Spinal cord (tissue), 10 donors: ENCODE measurements around the gene LIPH. TPM values are rescaled to one million over a fixed set of nuclear protein-coding genes. Genes with fewer than 3 reads are reported as not detected.

Experiments used
- DNase-seq, 6 donors: peaks; one replicate each; pipeline versions ENCODE4 v3.0.0 to v3.0.0-alpha.2; 2013 to 2015; ENCODE audit warnings: low spot score in 6 of 6, low read depth in 4 of 6
- H3K27ac ChIP-seq: one replicate; pipeline ENCODE4 v1.5.1; 2013; ENCODE audit warnings: low read depth, low read length, control low read depth
- H3K27me3 ChIP-seq: one replicate; pipeline ENCODE4 v1.6.1; 2013; ENCODE audit warnings: low read length; ENCODE audit not compliant: control insufficient read depth, insufficient read depth
- H3K36me3 ChIP-seq: one replicate; pipeline ENCODE4 v1.6.1; 2013; ENCODE audit warnings: low read length; ENCODE audit not compliant: control insufficient read depth, insufficient read depth
- H3K4me1 ChIP-seq: one replicate; pipeline ENCODE4 v1.6.1; 2013; ENCODE audit warnings: low read length; ENCODE audit not compliant: control insufficient read depth, insufficient read depth
- H3K4me3 ChIP-seq: one replicate; pipeline ENCODE4 v1.5.1; 2013; ENCODE audit warnings: low read depth, low read length, control low read depth
- H3K9me3 ChIP-seq: one replicate; pipeline ENCODE4 v1.6.1; 2013; ENCODE audit warnings: low read length; ENCODE audit not compliant: control insufficient read depth, insufficient read depth
- WGBS: methylation state at CpG from one replicate; pipeline ENCODE4 v1.1.5; 2013; ENCODE audit warnings: missing lambda C conversion rate; ENCODE audit not compliant: insufficient coverage; 5-methylcytosine and 5-hydroxymethylcytosine counted together
- long read RNA-seq, 4 donors: transcript quantifications; one replicate each; lab custom pipeline, GENCODE V29; 2026
- polyA plus RNA-seq, 2 donors: library from polyadenylated mRNA; unstranded; fragments of 120-200 nt; gene quantifications; one replicate each; pipeline ENCODE4 v1.2.1, GENCODE V29; 2013; ENCODE audit not compliant: insufficient read length in 2 of 2
- total RNA-seq, 2 donors: library from RNA; depleted of rRNA in 1 of 2; stranded (reverse); fragments of 120-200 nt in 1 of 2; fragments of >200 nt in 1 of 2; gene quantifications; one replicate each; pipeline versions ENCODE4 v1.2.3 to v1.2.4, GENCODE V29; 2013 to 2014
- donor health status: healthy.

The LIPH gene
- total RNA-seq: under 1 TPM; 0.30 to 0.61 TPM
- polyA plus RNA-seq: under 1 TPM; 0.08 to 0.15 TPM
- long read RNA-seq, donor 1: 0 reads
- long read RNA-seq, donor 2: 0 reads
- long read RNA-seq, donor 3: 0 reads
- long read RNA-seq, donor 4: 0 reads

- Histone ChIP-seq H3K9me3 (no peaks in the 10 kb centered on the region), H3K36me3 (no peaks in the 10 kb centered on the region), H3K4me1 (no peaks in the 10 kb centered on the region), H3K27ac (no peak within 1 kb of the TSS), H3K4me3 (no peak within 1 kb of the TSS), H3K27me3 (no peaks in the 10 kb centered on the region)
- DNase-seq: no peak
- WGBS: 53% methylated on average over 6 of the region's 6 CpGs
These were observed at the start of gene LIPH for GRCh38 chr3:185552358-185552877. TSS of gene LIPH (minus strand) at chr3:185552588. CDS start at chr3:185552471, 117 bp downstream.

DNA sequence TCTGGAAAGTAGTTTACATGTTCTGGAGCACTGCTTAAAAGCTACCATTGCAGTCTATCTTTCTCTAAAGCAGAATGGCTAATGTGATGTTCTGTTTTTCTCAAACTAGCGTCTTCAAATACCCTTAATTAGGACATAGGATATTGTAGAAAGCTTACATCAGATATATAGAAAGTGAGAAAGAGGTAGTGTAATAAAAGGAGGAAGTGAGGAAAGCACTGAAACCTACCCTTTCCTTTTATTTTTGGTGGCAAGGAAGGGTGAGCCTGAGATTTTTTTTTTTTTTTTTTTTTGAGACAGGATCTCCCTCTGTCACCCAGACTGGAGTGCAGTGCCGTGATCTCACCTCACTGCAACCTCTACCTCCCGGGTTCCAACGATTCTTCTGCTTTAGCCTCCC, 43.1 kb upstream of the LIPH start:
- H3K4me3 ChIP-seq: no peak overlapping the region
- no peak for DNase-seq
- H3K27ac ChIP-seq: no peak overlapping the region
- no peaks in the 10 kb centered on the region for H3K4me1 ChIP-seq
- no CpG with 5 or more reads among the region's 4 CpGs for WGBS
- no peaks in the 10 kb centered on the region for H3K27me3 ChIP-seq
- no peaks in the 10 kb centered on the region for H3K9me3 ChIP-seq
- peaks cover 29% of the 10 kb centered on the region for H3K36me3 ChIP-seq

DNA sequence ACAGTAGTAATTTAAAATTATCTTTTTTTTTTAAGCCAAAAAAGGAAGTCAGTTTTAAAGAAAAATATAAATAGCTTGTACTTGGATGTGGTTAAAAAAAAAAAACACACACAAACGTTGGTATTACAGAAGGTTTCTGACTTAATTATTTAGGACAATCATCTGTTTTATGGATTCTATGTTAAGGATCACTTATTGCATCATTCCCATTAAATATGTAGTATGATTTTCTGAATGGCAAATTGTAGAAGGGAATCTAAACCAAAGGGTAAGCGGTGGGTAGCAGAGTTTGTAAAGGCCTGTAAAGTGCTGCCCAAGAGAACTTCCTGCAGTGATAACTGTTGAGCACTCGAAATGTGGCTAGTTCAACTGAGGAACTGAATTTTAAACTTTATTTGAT, 41.7 kb upstream of the LIPH start:
- H3K36me3 ChIP-seq: peaks cover 28% of the 10 kb centered on the region
- no peaks in the 10 kb centered on the region for H3K9me3 ChIP-seq
- H3K4me3 ChIP-seq: no peak overlapping the region
- WGBS: 100% methylated on average over 1 of the region's 3 CpGs
- no peak for DNase-seq
- no peaks in the 10 kb centered on the region for H3K27me3 ChIP-seq
- no peaks in the 10 kb centered on the region for H3K4me1 ChIP-seq
- H3K27ac ChIP-seq: no peak overlapping the region

DNA sequence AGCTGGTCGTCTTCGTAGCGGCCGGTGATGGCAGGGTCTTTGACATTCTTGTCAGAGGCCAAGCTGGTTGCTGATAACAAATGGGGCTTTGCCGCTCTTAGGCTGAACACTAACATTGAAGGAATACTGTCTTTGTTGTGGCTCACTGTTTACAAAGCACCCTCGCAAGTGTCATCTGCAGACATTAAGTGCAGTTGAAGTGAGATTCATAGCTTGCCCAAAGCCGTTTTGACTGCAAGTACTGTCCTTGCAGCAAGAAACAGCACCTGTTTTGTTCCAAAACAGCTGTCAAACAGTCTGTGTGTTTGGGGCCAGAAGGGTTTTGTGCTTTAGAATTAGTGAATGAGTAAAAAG, 34.3 kb upstream of the LIPH start:
- H3K4me1 ChIP-seq: peaks cover 20% of the 10 kb centered on the region
- H3K27ac ChIP-seq: peak overlapping the region; percentile 86
- peak in 1 of 6 donors; percentile 31 for DNase-seq
- WGBS: 2% methylated on average over 7 of the region's 7 CpGs
- no peaks in the 10 kb centered on the region for H3K9me3 ChIP-seq
- peaks cover 9% of the 10 kb centered on the region for H3K36me3 ChIP-seq
- H3K27me3 ChIP-seq: no peaks in the 10 kb centered on the region
- H3K4me3 ChIP-seq: peak overlapping the region; percentile 78

- Histone ChIP-seq H3K9me3 (no peaks in the 10 kb centered on the region), H3K27ac (peak within 1 kb of the TSS; percentile 92), H3K36me3 (peaks cover 5% of the 10 kb centered on the region), H3K4me1 (peaks cover 20% of the 10 kb centered on the region), H3K4me3 (peak within 1 kb of the TSS; percentile 78), H3K27me3 (no peaks in the 10 kb centered on the region)
- WGBS: 0% methylated on average over 61 of the region's 64 CpGs
- DNase-seq: peak; percentile 98 to 100 (median 99)
These were observed 33.7 kb upstream of the LIPH start, which contains the start of gene SENP2 for GRCh38 chr3:185585859-185586685. TSS of gene SENP2 (plus strand) at chr3:185586295. CDS start at chr3:185586414, 119 bp downstream.

DNA sequence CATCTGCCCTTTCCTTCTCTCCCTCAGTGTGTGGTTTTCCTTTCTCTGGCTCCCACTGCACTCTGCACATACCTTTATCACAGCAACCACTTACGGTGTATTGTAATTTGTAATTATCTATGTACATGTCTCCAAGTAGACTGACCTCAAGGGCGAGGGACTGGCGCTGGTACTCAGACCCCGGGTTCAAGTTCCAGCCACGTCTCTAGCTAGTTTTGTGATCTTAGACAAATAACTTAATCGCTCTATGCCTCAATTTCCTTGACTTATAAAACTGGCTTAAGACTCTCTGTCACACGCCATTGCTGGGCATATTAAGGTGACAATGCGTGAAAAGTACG, 33.1 kb upstream of the LIPH start:
- H3K27ac ChIP-seq: peak overlapping the region; percentile 92
- WGBS: 20% methylated on average over 1 of the region's 9 CpGs
- no peaks in the 10 kb centered on the region for H3K9me3 ChIP-seq
- DNase-seq: no peak
- H3K36me3 ChIP-seq: peaks cover 4% of the 10 kb centered on the region
- peak overlapping the region; percentile 78 for H3K4me3 ChIP-seq
- no peaks in the 10 kb centered on the region for H3K27me3 ChIP-seq
- peaks cover 20% of the 10 kb centered on the region for H3K4me1 ChIP-seq

DNA sequence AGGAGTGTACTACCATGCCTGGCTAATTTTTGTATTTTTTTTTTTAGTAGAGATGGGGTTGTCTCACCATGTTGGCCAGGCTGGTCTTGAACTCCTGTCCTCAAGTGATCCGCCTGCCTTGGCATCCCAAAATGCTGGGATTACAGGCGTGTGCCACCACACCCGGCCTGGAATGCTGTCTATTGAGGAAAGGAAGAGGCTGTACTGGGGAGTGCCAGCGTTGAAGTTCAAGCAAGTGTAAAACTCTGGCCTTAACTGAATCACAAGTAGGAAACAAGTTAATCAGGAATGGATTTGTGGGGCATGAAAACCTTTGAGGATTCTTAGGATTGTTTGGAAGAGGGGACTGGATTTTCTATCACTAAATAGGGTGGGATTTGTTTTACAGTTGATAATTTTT, 32.3 kb upstream of the LIPH start:
- 93% methylated on average over 4 of the region's 4 CpGs for WGBS
- H3K27ac ChIP-seq: no peak overlapping the region

DNA sequence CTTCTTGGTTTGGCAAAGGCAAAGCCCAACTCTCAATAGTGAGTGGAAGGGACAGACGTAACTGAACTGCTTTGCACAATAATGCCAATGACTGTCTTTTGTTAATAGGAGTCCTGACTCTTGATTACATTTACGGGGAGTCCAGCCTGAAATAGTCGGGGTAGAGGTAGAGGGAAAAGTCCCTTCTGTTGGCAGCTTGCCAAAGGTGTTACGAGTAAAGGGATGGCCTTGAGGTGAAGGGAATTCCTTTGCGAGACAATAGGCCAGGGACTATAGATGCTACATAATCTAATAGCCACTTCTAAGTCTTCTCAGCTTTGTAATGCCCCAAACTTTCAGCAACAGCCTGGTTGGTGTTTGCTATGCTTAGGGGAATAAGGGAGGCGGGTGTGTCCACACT, 31.5 kb upstream of the LIPH start:
- no peaks in the 10 kb centered on the region for H3K9me3 ChIP-seq
- no peak overlapping the region for H3K27ac ChIP-seq
- no peak overlapping the region for H3K4me3 ChIP-seq
- no peak for DNase-seq
- peaks cover 20% of the 10 kb centered on the region for H3K4me1 ChIP-seq
- 47% methylated on average over 2 of the region's 6 CpGs for WGBS
- no peaks in the 10 kb centered on the region for H3K27me3 ChIP-seq
- no peaks in the 10 kb centered on the region for H3K36me3 ChIP-seq

More for the DNA sequence above, 32.3 kb upstream of the LIPH start:
- H3K36me3 ChIP-seq: no peaks in the 10 kb centered on the region
- H3K4me3 ChIP-seq: no peak overlapping the region
- peaks cover 20% of the 10 kb centered on the region for H3K4me1 ChIP-seq
- no peaks in the 10 kb centered on the region for H3K9me3 ChIP-seq
- H3K27me3 ChIP-seq: no peaks in the 10 kb centered on the region
- no peak for DNase-seq

DNA sequence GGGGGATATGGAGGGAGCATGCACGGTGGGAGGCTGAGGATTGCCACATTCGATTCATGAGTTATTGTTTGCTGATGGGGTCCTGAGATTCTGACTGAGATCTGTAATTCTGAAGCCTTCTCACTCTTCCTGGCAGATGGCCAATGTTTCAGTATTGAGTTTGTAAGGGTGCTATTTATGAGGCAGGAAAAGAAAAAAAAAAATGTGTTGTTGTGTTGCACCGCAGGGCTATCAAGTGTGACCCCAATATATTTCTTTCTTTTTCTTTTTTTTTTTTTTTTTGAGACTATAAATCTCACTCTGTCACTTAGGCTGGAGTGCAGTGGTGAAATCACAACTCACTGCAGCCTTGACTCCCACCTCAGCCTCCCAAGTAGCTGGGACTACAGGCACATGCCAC, 30.5 kb upstream of the LIPH start:
- no peak for DNase-seq
- Histone ChIP-seq H3K36me3 (no peaks in the 10 kb centered on the region), H3K27me3 (no peaks in the 10 kb centered on the region), H3K4me3 (no peak overlapping the region), H3K4me1 (peaks cover 20% of the 10 kb centered on the region), H3K27ac (no peak overlapping the region), H3K9me3 (no peaks in the 10 kb centered on the region)
- WGBS: no CpG with 5 or more reads among the region's 3 CpGs

DNA sequence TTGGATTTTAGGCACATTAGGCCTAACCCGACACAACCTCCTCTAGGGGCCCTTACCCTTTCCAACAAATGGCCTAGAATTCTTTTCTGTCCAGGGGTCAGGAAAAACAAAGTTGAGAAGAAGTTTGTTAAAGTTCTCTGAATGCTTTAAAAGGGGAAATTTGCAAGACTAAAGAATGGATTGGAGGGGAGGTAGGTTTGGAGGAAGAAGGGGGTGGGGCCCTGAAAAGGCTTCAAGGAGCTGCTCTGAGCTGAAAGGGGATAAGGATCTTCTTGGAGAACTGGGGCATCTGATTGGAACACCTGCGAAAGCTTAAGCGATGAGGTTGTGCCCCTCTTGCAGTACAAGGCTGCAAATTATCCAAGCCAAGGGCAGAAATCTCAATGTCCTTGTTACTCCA, 29.8 kb upstream of the LIPH start:
- no peak for DNase-seq
- Histone ChIP-seq H3K9me3 (no peaks in the 10 kb centered on the region), H3K27me3 (no peaks in the 10 kb centered on the region), H3K27ac (no peak overlapping the region), H3K4me3 (no peak overlapping the region), H3K4me1 (peaks cover 14% of the 10 kb centered on the region), H3K36me3 (no peaks in the 10 kb centered on the region)
- WGBS: 40% methylated on average over 1 of the region's 3 CpGs
